Sciatic nerve (tissue), 2 donors: Measurements from ENCODE around the gene HSPA4. TPM values are rescaled to one million over a fixed set of nuclear protein-coding genes. Genes with fewer than 3 reads are reported as not detected.
A peak's percentile ranks its signal among the peaks of the same experiment; 100 is the strongest.
"Not testable (repeated sequence)": the region's sequence is repeated elsewhere in the genome, so short reads cannot be mapped to it uniquely, and the experiment has no call there.

ENCODE experiments used
- ATAC-seq: fragments of 200-7000 bp; cut with Tn5 transposase; one replicate; pipeline ENCODE4 v1.9.1; 2020; ENCODE audit warnings: mild to moderate bottlenecking, moderate library complexity
- DNase-seq: peaks from one replicate; pipeline ENCODE4 v3.0.0-alpha.2; 2020; ENCODE audit warnings: low spot score
- intact Hi-C: fragments of 100-400 bp; cut with DNase I; formaldehyde crosslinking; loops from one replicate; pipeline ENCODE4 v1.14.2; 2022
- total RNA-seq: library from RNA; stranded (reverse); fragmentation: NEBNext Ultra II Directional; extraction: Animal tissue kit (Norgen Biotek cat#: 25700); gene quantifications from one replicate; pipeline ENCODE4 v1.2.1, GENCODE V29; 2021
- donor health status: DM: no; HTN: no; CAD: no.
- donor health status: DM: no; HTN: no; CAD: no.

Gene HSPA4
- total RNA-seq, 1 donor from 2014 or later, result 65.0 TPM

DNA sequence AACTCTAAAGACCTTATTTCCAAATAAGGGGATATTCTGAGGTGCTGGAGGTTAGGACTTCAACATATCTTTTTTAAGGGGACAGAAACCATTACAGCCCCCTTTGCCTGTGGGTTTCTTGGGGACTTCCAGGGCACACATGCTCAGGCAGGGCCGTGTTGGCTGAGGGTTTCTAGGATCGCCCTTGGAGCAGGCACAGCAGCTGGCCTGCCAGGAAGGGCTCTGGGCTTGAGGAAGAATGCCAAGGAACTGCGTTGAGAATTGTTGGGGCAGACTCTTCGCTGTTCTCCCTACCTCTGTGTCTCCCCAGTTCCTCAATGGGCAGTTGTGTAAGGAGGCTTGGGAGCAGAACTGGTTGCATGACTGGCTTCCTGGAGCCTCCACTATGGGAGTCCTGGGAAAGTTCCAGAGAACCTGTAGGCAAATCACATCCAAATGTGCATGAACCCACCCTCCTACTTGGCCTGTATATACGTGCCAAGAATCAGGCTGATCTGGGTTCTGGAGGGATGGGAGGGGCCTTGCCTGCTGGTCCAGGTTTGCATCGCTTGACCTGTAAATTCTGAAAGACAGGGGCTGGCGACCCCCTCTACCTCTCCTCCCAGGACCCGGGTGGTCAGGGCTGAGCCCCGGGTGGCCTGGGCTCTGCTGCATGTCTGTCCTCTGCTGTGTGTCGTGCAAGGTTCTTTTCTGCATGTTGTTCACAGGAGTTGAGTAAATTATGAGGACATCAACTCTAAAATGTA, 65.5 kb downstream of the HSPA4 start:
- DNase-seq, result no peak
- intact Hi-C loops, result no loop called here

GRCh38 chr5:133117912-133118445, 66.2 kb downstream of the HSPA4 start:
- ATAC-seq (no peak), DNase-seq (no peak)
- intact Hi-C loops, result no loop called here

More for the DNA sequence above, 65.5 kb downstream of the HSPA4 start:
- no peak for ATAC-seq

- intact Hi-C loops, result no loop called here
- ATAC-seq (no peak), DNase-seq (no peak)
Observed at GRCh38 chr5:133118741-133119140, 66.9 kb downstream of the HSPA4 start.

DNA sequence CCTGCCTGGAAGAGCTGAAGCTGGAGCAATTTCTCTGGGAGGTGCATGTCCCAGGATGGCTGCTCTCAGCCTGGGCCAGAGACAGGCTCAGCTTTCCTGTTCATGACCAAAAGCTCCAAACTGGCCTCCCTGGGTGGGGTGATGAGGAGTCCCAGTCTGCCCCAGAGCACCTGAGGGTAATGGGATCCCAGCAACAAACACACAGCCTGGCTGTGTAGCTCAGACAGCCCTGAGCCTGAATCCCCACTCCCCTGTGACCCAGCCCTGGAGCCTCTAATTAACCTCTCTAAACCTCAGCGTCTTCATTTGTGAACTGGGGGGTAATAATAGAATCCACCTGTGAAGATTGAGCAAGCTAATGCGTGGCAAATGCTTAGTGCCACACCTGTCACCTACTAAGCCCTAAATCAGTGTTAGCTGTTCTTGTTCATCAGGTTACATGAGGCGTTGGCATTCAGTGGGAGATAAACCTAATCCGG, 67.5 kb downstream of the HSPA4 start:
- DNase-seq, result no peak
- intact Hi-C loops, result no loop called here
- no peak for ATAC-seq

- intact Hi-C loops, result loop anchor here (5.0 kb wide), 1 partner anchor 1817 kb away; no protein-coding TSS in a partner anchor
- no peak for ATAC-seq
- DNase-seq, result no peak
Observed at GRCh38 chr5:133120156-133120750, 68.4 kb downstream of the HSPA4 start.

- no peak for DNase-seq
- intact Hi-C loops, result loop anchor here (5.0 kb wide), 1 partner anchor 1816 kb away; no protein-coding TSS in a partner anchor
- no peak for ATAC-seq
Observed at GRCh38 chr5:133121080-133121479, 69.3 kb downstream of the HSPA4 start.

- DNase-seq (no peak), ATAC-seq (no peak)
- intact Hi-C loops, result loop anchor here (5.0 kb wide), 1 partner anchor 1816 kb away; no protein-coding TSS in a partner anchor
Observed at GRCh38 chr5:133121611-133122150, 69.9 kb downstream of the HSPA4 start.

DNA sequence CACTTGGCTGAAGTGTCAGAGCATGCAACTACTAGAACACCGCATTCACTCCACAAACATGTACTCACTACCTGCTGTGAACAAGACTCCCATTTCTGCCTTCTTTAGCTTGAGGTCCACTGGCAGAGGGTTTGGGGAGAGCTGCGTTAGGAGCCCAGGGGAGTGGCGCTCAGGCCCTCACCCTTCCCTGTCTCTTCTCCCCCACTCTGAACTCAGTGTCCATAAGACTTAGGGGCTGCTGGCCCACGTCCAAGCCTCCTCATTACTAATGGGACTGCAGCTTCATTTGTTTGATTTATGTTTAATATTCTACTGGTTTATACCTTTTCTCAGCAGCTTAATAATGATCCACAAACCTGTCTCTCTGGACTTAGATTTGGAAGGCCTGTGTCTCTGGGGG, 70.9 kb downstream of the HSPA4 start:
- ATAC-seq, result no peak

DNA sequence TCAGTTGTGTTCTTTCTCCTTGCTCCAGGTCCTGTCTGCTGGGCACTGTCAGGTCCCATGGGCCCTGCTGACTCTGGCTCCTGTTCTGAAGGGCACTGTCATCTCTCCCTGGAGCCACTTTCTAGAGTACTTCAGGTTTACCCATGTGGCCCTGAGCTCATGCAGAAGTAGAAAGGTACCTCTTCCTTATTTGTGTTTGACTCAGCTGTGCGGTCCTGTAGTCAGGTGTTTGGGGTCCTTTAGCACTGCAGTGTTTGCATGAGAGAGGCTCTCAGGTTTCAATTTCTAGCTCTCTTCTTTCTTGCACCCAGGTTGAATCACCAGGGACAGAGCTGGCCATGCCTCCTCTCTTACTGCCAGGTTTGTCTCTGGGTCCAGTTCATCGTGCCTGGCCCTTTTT, 71.5 kb downstream of the HSPA4 start:
- intact Hi-C loops, result loop anchor here (5.0 kb wide), 1 partner anchor 1814 kb away; no protein-coding TSS in a partner anchor
- ATAC-seq (no peak), DNase-seq (no peak)

More for the DNA sequence above, 70.9 kb downstream of the HSPA4 start:
- intact Hi-C loops, result loop anchor here (5.0 kb wide), 1 partner anchor 1815 kb away; no protein-coding TSS in a partner anchor
- DNase-seq, result no peak

GRCh38 chr5:133124891-133125290, 73.1 kb downstream of the HSPA4 start:
- ATAC-seq (no peak), DNase-seq (no peak)
- intact Hi-C loops, result loop anchor here (5.0 kb wide), 1 partner anchor 1812 kb away; no protein-coding TSS in a partner anchor

DNA sequence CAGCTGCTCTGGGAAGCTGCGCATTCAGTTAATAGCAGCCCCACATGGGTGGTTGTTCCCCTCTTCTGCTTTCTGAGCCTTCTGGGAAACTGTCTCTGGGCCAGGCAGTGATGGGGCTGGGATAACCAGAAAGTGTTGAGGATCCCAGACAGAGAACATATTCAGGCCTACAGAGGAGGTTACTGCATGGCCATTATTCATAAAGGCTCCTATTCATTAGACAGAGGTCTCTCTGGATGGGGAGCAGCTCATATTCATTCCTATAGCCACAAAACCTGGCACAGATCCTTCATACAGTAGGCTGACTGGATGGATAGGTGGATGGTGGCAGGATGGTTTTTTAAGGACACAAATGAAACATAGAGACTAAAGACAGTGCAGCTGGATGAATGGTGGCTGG, 76.3 kb downstream of the HSPA4 start:
- intact Hi-C loops, result no loop called here
- ATAC-seq, result no peak
- DNase-seq, result no peak

DNA sequence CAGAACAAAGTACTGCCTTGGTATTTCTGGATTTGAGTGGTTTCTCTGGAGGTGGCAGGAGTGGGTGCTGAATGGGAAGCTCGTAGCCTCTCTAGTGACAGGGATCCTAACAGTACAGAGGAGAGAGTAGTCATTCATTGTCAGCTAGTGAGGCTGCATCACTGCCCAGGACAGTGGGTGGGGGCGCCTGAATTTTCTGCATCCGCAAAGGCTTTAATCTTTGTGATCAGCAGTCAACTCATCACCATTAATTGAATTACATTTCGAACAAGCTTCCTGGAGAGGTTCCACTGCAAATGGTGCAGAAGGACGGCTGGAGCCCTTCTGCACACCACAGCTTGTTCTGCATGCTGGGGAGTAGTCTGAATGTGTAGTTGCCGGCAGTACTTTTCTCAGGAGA, 77.5 kb downstream of the HSPA4 start:
- no peak for DNase-seq
- intact Hi-C loops, result no loop called here
- ATAC-seq, result no peak

- DNase-seq, result no peak
- intact Hi-C loops, result no loop called here
Observed at GRCh38 chr5:133129950-133130349, 78.1 kb downstream of the HSPA4 start.

DNA sequence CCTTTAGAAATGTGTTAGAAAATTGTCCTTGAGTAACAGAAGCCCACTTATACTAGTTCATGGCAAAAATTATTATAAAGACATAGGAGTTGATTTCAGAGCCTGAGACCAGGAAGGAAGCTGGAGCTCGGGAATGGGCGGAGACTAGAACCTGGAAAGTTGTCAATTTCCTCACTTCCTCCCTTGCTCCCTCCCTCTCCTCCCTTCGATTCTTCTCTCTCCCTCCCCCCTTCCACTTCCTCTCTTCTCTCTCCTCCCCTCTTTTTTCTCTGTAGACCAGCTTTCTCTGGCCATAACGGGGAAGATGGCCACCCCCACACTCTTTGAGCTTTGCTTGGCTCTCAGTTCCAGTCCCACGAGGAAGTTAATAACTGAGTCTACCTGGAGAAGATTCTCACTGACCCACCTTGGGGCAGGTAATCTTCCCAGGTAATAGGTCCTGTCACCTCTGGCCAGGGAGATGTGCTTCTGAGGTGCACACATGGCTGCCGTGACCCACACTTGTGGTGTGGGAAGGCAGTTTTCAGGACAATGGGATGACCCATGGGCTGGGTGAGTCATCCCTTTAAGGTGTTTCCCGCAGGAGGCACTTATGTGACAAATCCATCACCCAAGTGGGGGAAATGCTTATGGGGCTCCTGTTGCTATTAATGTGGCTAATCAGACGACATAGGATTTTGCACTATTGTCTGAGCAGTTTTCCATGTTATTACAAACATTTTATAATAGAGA, 78.7 kb downstream of the HSPA4 start:
- intact Hi-C loops, result no loop called here
- DNase-seq (no peak), ATAC-seq (no peak)

More at GRCh38 chr5:133129950-133130349, 78.1 kb downstream of the HSPA4 start:
- ATAC-seq, result peak; percentile 22

DNA sequence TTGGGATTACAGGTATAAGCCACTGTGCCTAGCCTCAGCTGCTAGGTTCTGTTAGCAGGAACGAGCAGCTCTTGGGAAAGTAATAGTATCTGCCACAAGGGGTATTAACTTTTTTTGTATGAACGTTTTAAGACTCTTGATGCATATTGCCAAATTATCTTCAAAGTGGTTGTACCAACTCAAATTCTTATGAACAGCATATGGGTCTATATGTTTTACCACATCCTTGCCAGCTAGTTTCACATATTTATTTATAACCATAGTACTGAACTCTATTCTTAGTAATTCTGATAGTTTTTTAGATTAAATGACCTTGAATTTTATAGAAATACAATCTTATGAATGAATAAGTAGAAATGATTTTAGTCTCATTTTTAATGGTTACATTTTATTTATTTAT, 80.9 kb downstream of the HSPA4 start:
- intact Hi-C loops, result no loop called here
- DNase-seq, result no peak
- ATAC-seq, result no peak

GRCh38 chr5:133133241-133133640, 81.4 kb downstream of the HSPA4 start:
- intact Hi-C loops, ATAC-seq: not testable (repeated sequence)

GRCh38 chr5:133136890-133137289, 85.1 kb downstream of the HSPA4 start:
- ATAC-seq, intact Hi-C loops, DNase-seq: not testable (repeated sequence)

More at GRCh38 chr5:133133241-133133640, 81.4 kb downstream of the HSPA4 start:
- not testable (repeated sequence) for DNase-seq

GRCh38 chr5:133140311-133140710, 88.5 kb downstream of the HSPA4 start:
- no peak for ATAC-seq
- no peak for DNase-seq
- intact Hi-C loops, result no loop called here

- ATAC-seq (no peak), DNase-seq (no peak)
- intact Hi-C loops, result no loop called here
Observed at GRCh38 chr5:133141746-133142145, 89.9 kb downstream of the HSPA4 start.
